K562 (cell line): ENCODE measurements around the gene ASIP. TPM values are rescaled to one million over a fixed set of nuclear protein-coding genes. Genes with fewer than 3 reads are reported as not detected.

Experiments used
- ARID3B ChIP-seq: fragments of 250-450 bp; sonication (Bioruptor Pico); IDR thresholded peaks from 2 replicates; pipeline ENCODE4 v1.4.0; 2020; ENCODE audit warnings: borderline replicate concordance
- BDP1 ChIP-seq: IDR thresholded peaks from 3 replicates; pipeline ENCODE4 v1.6.1; 2011; ENCODE audit not compliant: insufficient read length, insufficient read depth
- E2F4 ChIP-seq: sonication (generic); formaldehyde crosslinking; IDR thresholded peaks from 2 replicates; pipeline ENCODE4 v1.8.0; 2022; ENCODE audit warnings: mild to moderate bottlenecking, low read depth, missing genetic modification reagents
- ETV5 ChIP-seq: sonication (generic); formaldehyde crosslinking; IDR thresholded peaks from 2 replicates; pipeline ENCODE4 v1.4.0; 2020; ENCODE audit warnings: low read depth, mild to moderate bottlenecking, missing genetic modification reagents
- FOSL1 ChIP-seq: fragments of 200-800 bp; sonication (Bioruptor generic); conservative IDR thresholded peaks from 2 replicates; pipeline ENCODE4 v1.6.1; 2016; ENCODE audit warnings: missing genetic modification characterization, missing compliant biosample characterization
- FOXJ2 ChIP-seq: fragments of 200-800 bp; sonication (Bioruptor generic); IDR thresholded peaks from 2 replicates; pipeline ENCODE4 v1.6.1; 2016; ENCODE audit warnings: missing genetic modification characterization, missing compliant biosample characterization
- FOXM1 ChIP-seq, 2 experiments: fragments of 450-650 bp in 1 of 2; sonication (generic) in 1 of 2; formaldehyde crosslinking in 1 of 2; IDR thresholded peaks; 2 replicates each; pipeline versions ENCODE4 v1.6.1 to v1.9.0; 2017 to 2022; ENCODE audit warnings: low read depth in 2 of 2, mild to moderate bottlenecking in 2 of 2, missing genetic modification reagents in 1 of 2, moderate library complexity in 1 of 2
- GATAD2A ChIP-seq: fragments of 450-650 bp; IDR thresholded peaks from 2 replicates; pipeline ENCODE4 v1.6.1; 2017
- JUN ChIP-seq, 2 experiments: sonication (generic) in 1 of 2; formaldehyde crosslinking in 1 of 2; IDR thresholded peaks; 2 replicates each; pipeline versions ENCODE4 v1.6.1 to v1.8.0; 2012 to 2022; ENCODE audit warnings: borderline replicate concordance in 2 of 2, mild to moderate bottlenecking in 2 of 2, improper control_type of control experiment in 1 of 2, low read depth in 1 of 2, low read length in 1 of 2, missing genetic modification reagents in 1 of 2
- MAZ ChIP-seq, 2 experiments: fragments of 450-650 bp in 1 of 2; sonication (generic) in 1 of 2; formaldehyde crosslinking; IDR thresholded peaks in 1 of 2; conservative IDR thresholded peaks in 1 of 2; 2 replicates each; pipeline versions ENCODE4 v1.4.0 to v1.5.0; 2020; ENCODE audit warnings: mild to moderate bottlenecking in 1 of 2, missing genetic modification reagents in 1 of 2
- NELFE ChIP-seq: IDR thresholded peaks from 2 replicates; pipeline ENCODE4 v1.6.1; 2011; ENCODE audit warnings: mild to moderate bottlenecking; ENCODE audit not compliant: insufficient read depth, insufficient read length
- NR4A1 ChIP-seq, 2 experiments: fragments of 250-450 bp in 1 of 2; fragments of 450-650 bp in 1 of 2; sonication (Bioruptor Pico) in 1 of 2; IDR thresholded peaks; 2 replicates each; pipeline versions ENCODE4 v1.4.0 to v1.6.1; 2016 to 2020; ENCODE audit warnings: mild to moderate bottlenecking in 2 of 2, missing compliant biosample characterization in 1 of 2, missing genetic modification characterization in 1 of 2, moderate library complexity in 1 of 2
- SIX5 ChIP-seq, 2 experiments: IDR thresholded peaks; 2 replicates each; pipeline ENCODE4 v1.6.1; 2011; ENCODE audit warnings: low read length in 2 of 2, borderline replicate concordance in 1 of 2, low read depth in 1 of 2, mild to moderate bottlenecking in 1 of 2, moderate library complexity in 1 of 2; ENCODE audit not compliant: insufficient read depth in 1 of 2
- SP1 ChIP-seq: sonication (generic); formaldehyde crosslinking; IDR thresholded peaks from 2 replicates; pipeline ENCODE4 v1.8.1; 2022; ENCODE audit warnings: mild to moderate bottlenecking, missing genetic modification reagents
- TBL1XR1 ChIP-seq, 2 experiments: IDR thresholded peaks; 2 replicates each; pipeline ENCODE4 v1.6.1; 2012; ENCODE audit warnings: improper control_type of control experiment in 2 of 2, low read length in 2 of 2, mild to moderate bottlenecking in 1 of 2
- TCF3 ChIP-seq: sonication (generic); formaldehyde crosslinking; IDR thresholded peaks from 2 replicates; pipeline ENCODE4 v1.4.0; 2020; ENCODE audit warnings: mild to moderate bottlenecking, missing genetic modification reagents
- TCF7 ChIP-seq: sonication (generic); IDR thresholded peaks from 2 replicates; pipeline ENCODE4 v1.6.1; 2016; ENCODE audit warnings: antibody characterized with exemption, borderline replicate concordance
- TOE1 ChIP-seq, 2 experiments: fragments of 450-650 bp in 1 of 2; sonication (generic) in 1 of 2; formaldehyde crosslinking in 1 of 2; IDR thresholded peaks; 2 replicates each; pipeline versions ENCODE4 v1.7.1 to v1.8.0; 2016 to 2022; ENCODE audit warnings: borderline replicate concordance in 2 of 2, mild to moderate bottlenecking in 2 of 2, antibody characterized with exemption in 1 of 2, inconsistent platforms in 1 of 2, low read depth in 1 of 2, missing genetic modification reagents in 1 of 2, moderate library complexity in 1 of 2
- WHSC1 ChIP-seq: IDR thresholded peaks from one replicate; pipeline ENCODE4 v1.6.1; 2012; ENCODE audit warnings: low read length, control low read depth, inconsistent platforms
- ZBTB7A ChIP-seq: IDR thresholded peaks from 2 replicates; pipeline ENCODE4 v1.6.1; 2011; ENCODE audit warnings: low read depth, mild to moderate bottlenecking, low read length, moderate library complexity, borderline replicate concordance; ENCODE audit not compliant: control insufficient read depth
- ZNF324 ChIP-seq: fragments of 250-450 bp; sonication (Bioruptor Pico); IDR thresholded peaks from 2 replicates; pipeline ENCODE4 v1.4.0; 2020; ENCODE audit warnings: mild to moderate bottlenecking
- ZNF384 ChIP-seq: IDR thresholded peaks from 2 replicates; pipeline ENCODE4 v1.6.1; 2012; ENCODE audit warnings: low read depth, low read length, improper control_type of control experiment
- ZNF778 ChIP-seq: fragments of 450-650 bp; formaldehyde crosslinking; IDR thresholded peaks from 2 replicates; pipeline ENCODE4 v1.4.0; 2020; ENCODE audit warnings: mild to moderate bottlenecking, moderate library complexity
- polyA plus RNA-seq, 8 experiments: library from polyadenylated mRNA; depleted of rRNA in 4 of 8; stranded (reverse) in 5 of 8; unstranded in 3 of 8; fragments of >200 nt; fragmentation: Nextera tagmentation in 2 of 8; fragmentation: Illumina TruSeq in 1 of 8; extraction: Ambion mirVana in 2 of 8; extraction: Trizol in 1 of 8; gene quantifications; 2 replicates each; pipeline versions ENCODE4 v1.2.1 to v1.2.3, GENCODE V29; 2011 to 2014; ENCODE audit warnings: inconsistent platforms in 1 of 8, missing spikeins in 1 of 8
- total RNA-seq, 7 experiments: library from RNA; depleted of rRNA in 6 of 7; stranded (reverse); fragments of >200 nt in 6 of 7; fragmentation: Illumina TruSeq in 2 of 7; extraction: Trizol in 2 of 7; gene quantifications; 2 replicates each; pipeline versions ENCODE4 v1.2.1 to v1.2.3, GENCODE V29; 2011 to 2021; ENCODE audit warnings: low replicate concordance in 1 of 7

The ASIP gene
- total and polyA plus RNA-seq, 9 of the 15 experiments (the other 6 are each of a cell fraction or from before 2014, with no cell fraction given), result not detected

- TF ChIP-seq E2F4 (CRISPR knock-in tag), result no peak
- TF ChIP-seq ZBTB7A, result 0 out of 2 replicates have a peak, but pooled peaks have one; percentile 65
- TF ChIP-seq ARID3B, result no peak
- no peak for TF ChIP-seq FOXJ2 (tag)
- peak; percentile 55 to 86; a peak in 3 of 4 replicates for TF ChIP-seq MAZ (CRISPR knock-in tag; conservative IDR thresholded peaks at IDR 0.05 in 1 of 2, IDR thresholded peaks at IDR 0.05 in 1 of 2)
- peak; percentile 76; the same call in 1 of the 2 replicates for TF ChIP-seq SP1
- no peak for TF ChIP-seq SIX5 (IDR thresholded peaks at IDR 0.05; ENCODE audit: borderline replicate concordance in 1 of 2, insufficient read depth in 1 of 2, low read depth in 1 of 2, low read length in 2 of 2)
- TF ChIP-seq NELFE, result no peak
- peak; percentile 59 for TF ChIP-seq ETV5 (CRISPR knock-in tag)
- TF ChIP-seq ZNF778, result no peak
- 0 out of 4 replicates have a peak, but pooled peaks of 1 of the 2 experiments have one; percentile 23 for TF ChIP-seq TBL1XR1 (IDR thresholded peaks at IDR 0.05; ENCODE audit: low read length in 2 of 2)
- TF ChIP-seq BDP1, result no peak
- 0 out of 2 replicates have a peak, but pooled peaks have one; percentile 21 for TF ChIP-seq NR4A1 (CRISPR knock-in tag; IDR thresholded peaks at IDR 0.05)
- TF ChIP-seq NR4A1 (tag; IDR thresholded peaks at IDR 0.05), result no peak
- TF ChIP-seq TCF3 (CRISPR knock-in tag), result 0 out of 2 replicates have a peak, but pooled peaks have one; percentile 35
- TF ChIP-seq ZNF384, result peak; percentile 50; the same call in 1 of the 2 replicates
- TF ChIP-seq JUN (IDR thresholded peaks at IDR 0.05; ENCODE audit: borderline replicate concordance, low read depth, low read length), result peak; percentile 50; the same call in 1 of the 2 replicates
- TF ChIP-seq JUN (CRISPR knock-in tag; IDR thresholded peaks at IDR 0.05; ENCODE audit: borderline replicate concordance), result no peak
- TF ChIP-seq TCF7, result 0 out of 2 replicates have a peak, but pooled peaks have one; percentile 25
- TF ChIP-seq FOXM1 (IDR thresholded peaks at IDR 0.05; ENCODE audit: low read depth), result no peak
- TF ChIP-seq FOXM1 (CRISPR knock-in tag; IDR thresholded peaks at IDR 0.05; ENCODE audit: low read depth), result 0 out of 2 replicates have a peak, but pooled peaks have one; percentile 51
- no peak for TF ChIP-seq WHSC1
- peak; percentile 22; the same call in 1 of the 2 replicates for TF ChIP-seq FOSL1 (tag)
- TF ChIP-seq GATAD2A, result peak; percentile 30; the same call in 1 of the 2 replicates
- TF ChIP-seq TOE1 (IDR thresholded peaks at IDR 0.05; ENCODE audit: borderline replicate concordance), result 0 out of 2 replicates have a peak, but pooled peaks have one; percentile 49
- TF ChIP-seq TOE1 (CRISPR knock-in tag; IDR thresholded peaks at IDR 0.05; ENCODE audit: borderline replicate concordance, low read depth), result 0 out of 2 replicates have a peak, but pooled peaks have one; percentile 38
- TF ChIP-seq ZNF324, result no peak
Observed at GRCh38 chr20:34312544-34313217, 71.5 kb downstream of the ASIP start (continued).
